GM23338 (cell line): ENCODE measurements around the gene VGLL4. TPM values are rescaled to one million over a fixed set of nuclear protein-coding genes. Genes with fewer than 3 reads are reported as not detected.

ENCODE experiments used
- ATAC-seq: fragments of 200-7000 bp; cut with Tn5 transposase; 3 replicates; pipeline ENCODE4 v1.9.1; 2020
- DNase-seq: peaks from one replicate; pipeline ENCODE4 v3.0.0-alpha.2; 2015; ENCODE audit warnings: low spot score
- H2AFZ ChIP-seq: fragments of 200-600 bp; sonication (generic); 2 replicates; pipeline ENCODE4 v1.8.0; 2016; ENCODE audit warnings: antibody characterized with exemption, mild to moderate bottlenecking, moderate library complexity
- H3F3A ChIP-seq: fragments of 200-600 bp; sonication (generic); replicated peaks from 2 replicates; pipeline ENCODE4 v1.8.0; 2017; ENCODE audit warnings: antibody characterized with exemption, mixed run types, low read depth
- H3K27ac ChIP-seq: fragments of 200-600 bp; sonication (generic); 2 replicates; pipeline ENCODE4 v1.6.1; 2016; ENCODE audit warnings: low read depth
- H3K27me3 ChIP-seq: fragments of 200-600 bp; sonication (generic); 2 replicates; pipeline ENCODE4 v1.8.0; 2016; ENCODE audit warnings: mild to moderate bottlenecking, mixed run types, moderate library complexity; ENCODE audit not compliant: insufficient read depth
- H3K36me3 ChIP-seq: fragments of 200-600 bp; sonication (generic); 2 replicates; pipeline ENCODE4 v1.8.0; 2016; ENCODE audit warnings: mild to moderate bottlenecking; ENCODE audit not compliant: insufficient read depth
- H3K4me1 ChIP-seq: fragments of 200-600 bp; sonication (generic); 2 replicates; pipeline ENCODE4 v1.8.0; 2016; ENCODE audit warnings: mild to moderate bottlenecking, moderate library complexity; ENCODE audit not compliant: insufficient read depth
- H3K4me2 ChIP-seq: fragments of 200-600 bp; sonication (generic); 2 replicates; pipeline ENCODE4 v1.7.1; 2017; ENCODE audit warnings: mixed run types
- H3K4me3 ChIP-seq: fragments of 200-600 bp; sonication (generic); 2 replicates; pipeline ENCODE4 v1.6.1; 2016; ENCODE audit warnings: mixed run types
- H3K79me2 ChIP-seq: fragments of 200-600 bp; sonication (generic); replicated peaks from 2 replicates; pipeline ENCODE4 v1.8.0; 2017; ENCODE audit warnings: mild to moderate bottlenecking; ENCODE audit not compliant: insufficient read depth
- H3K9me2 ChIP-seq: fragments of 200-600 bp; sonication (generic); 2 replicates; pipeline ENCODE4 v1.8.0; 2017; ENCODE audit not compliant: insufficient read depth
- H4K20me1 ChIP-seq: fragments of 200-600 bp; sonication (generic); replicated peaks from 2 replicates; pipeline ENCODE4 v1.8.0; 2017; ENCODE audit warnings: mild to moderate bottlenecking; ENCODE audit not compliant: insufficient read depth
- H3K27ac Mint-ChIP-seq: 2 replicates; pipeline ENCODE4 v1.8.0; 2020; ENCODE audit warnings: inconsistent platforms, mild to moderate bottlenecking, moderate library complexity, mixed read lengths
- H3K27me3 Mint-ChIP-seq: 3 replicates; pipeline ENCODE4 v1.8.0; 2022; ENCODE audit warnings: low read depth, mild to moderate bottlenecking, moderate library complexity, mixed read lengths, inconsistent platforms; ENCODE audit not compliant: insufficient read depth, poor library complexity
- H3K36me3 Mint-ChIP-seq: 3 replicates; pipeline ENCODE4 v1.8.0; 2021; ENCODE audit warnings: low read depth, mild to moderate bottlenecking, inconsistent platforms, moderate library complexity, mixed read lengths
- H3K4me1 Mint-ChIP-seq: 3 replicates; pipeline ENCODE4 v1.8.0; 2020; ENCODE audit warnings: mild to moderate bottlenecking, inconsistent platforms, mixed read lengths
- H3K4me3 Mint-ChIP-seq: 3 replicates; pipeline ENCODE4 v1.8.0; 2021; ENCODE audit warnings: moderate library complexity, mild to moderate bottlenecking, inconsistent platforms, mixed read lengths
- H3K9me3 Mint-ChIP-seq: 3 replicates; pipeline ENCODE4 v1.8.0; 2020; ENCODE audit warnings: moderate library complexity, mild to moderate bottlenecking, inconsistent platforms, mixed read lengths
- CREB1 ChIP-seq: fragments of 250-450 bp; sonication (Bioruptor Pico); IDR thresholded peaks from 2 replicates; pipeline ENCODE4 v1.5.0; 2020; ENCODE audit warnings: low read depth, mild to moderate bottlenecking, moderate library complexity
- EZH2 ChIP-seq: fragments of 200-600 bp; sonication (generic); IDR thresholded peaks from one replicate; pipeline ENCODE4 v1.8.0; 2017; ENCODE audit warnings: antibody characterized with exemption, mild to moderate bottlenecking, low read depth; ENCODE audit not compliant: unreplicated experiment
- EZH2phosphoT487 ChIP-seq: fragments of 200-600 bp; sonication (generic); IDR thresholded peaks from one replicate; pipeline ENCODE4 v1.8.1; 2018; ENCODE audit warnings: antibody characterized with exemption; ENCODE audit not compliant: unreplicated experiment
- JUNB ChIP-seq: IDR thresholded peaks from one replicate; pipeline ENCODE4 v1.6.1; 2016; ENCODE audit warnings: antibody characterized with exemption; ENCODE audit not compliant: unreplicated experiment
- NANOG ChIP-seq: IDR thresholded peaks from 2 replicates; pipeline ENCODE4 v1.6.1; 2016; ENCODE audit warnings: antibody characterized with exemption, borderline replicate concordance
- POLR2AphosphoS5 ChIP-seq: IDR thresholded peaks from 2 replicates; pipeline ENCODE4 v1.6.1; 2016; ENCODE audit warnings: antibody characterized with exemption, low read depth
- STAT1 ChIP-seq: IDR thresholded peaks from one replicate; pipeline ENCODE4 v1.6.1; 2016; ENCODE audit warnings: antibody characterized with exemption; ENCODE audit not compliant: unreplicated experiment
- ZNF331 ChIP-seq: fragments of 250-450 bp; sonication (Bioruptor Pico); IDR thresholded peaks from 2 replicates; pipeline ENCODE4 v1.5.0; 2020; ENCODE audit warnings: low read depth, mild to moderate bottlenecking, moderate library complexity
- polyA plus RNA-seq: library from polyadenylated mRNA; unstranded; fragments of >200 nt; fragmentation: Nextera tagmentation; extraction: Ambion mirVana; gene quantifications from 2 replicates; pipeline ENCODE4 v1.2.1, GENCODE V29; 2016
- total RNA-seq: library from RNA; depleted of rRNA; stranded (reverse); fragments of >200 nt; shearing (Covaris generic); gene quantifications from 2 replicates; pipeline ENCODE4 v1.2.3, GENCODE V29; 2014
- TF ChIP-seq, protein P1 (sequence below), 2 experiments: fragments of 200-600 bp in 1 of 2; sonication (generic) in 1 of 2; conservative IDR thresholded peaks; 2 replicates each; pipeline versions ENCODE4 v1.5.1 to v1.6.1; 2016 to 2017; ENCODE audit warnings: antibody characterized with exemption in 2 of 2, low read depth in 2 of 2, mild to moderate bottlenecking in 2 of 2, moderate library complexity in 1 of 2
- TF ChIP-seq, protein P2 (sequence below): IDR thresholded peaks from one replicate; pipeline ENCODE4 v1.6.1; 2018; ENCODE audit warnings: antibody characterized with exemption; ENCODE audit not compliant: unreplicated experiment
- TF ChIP-seq, protein P3 (sequence below): IDR thresholded peaks from 2 replicates; pipeline ENCODE4 v1.6.1; 2016; ENCODE audit warnings: antibody characterized with exemption
- TF ChIP-seq, protein P4 (sequence below): fragments of 250-450 bp; sonication (Bioruptor Pico); IDR thresholded peaks from 2 replicates; pipeline ENCODE4 v1.5.0; 2020; ENCODE audit warnings: mild to moderate bottlenecking, moderate library complexity

Gene VGLL4
- total and polyA plus RNA-seq, 2 experiments from 2014 or later: 20.8 to 45.9 TPM

DNA sequence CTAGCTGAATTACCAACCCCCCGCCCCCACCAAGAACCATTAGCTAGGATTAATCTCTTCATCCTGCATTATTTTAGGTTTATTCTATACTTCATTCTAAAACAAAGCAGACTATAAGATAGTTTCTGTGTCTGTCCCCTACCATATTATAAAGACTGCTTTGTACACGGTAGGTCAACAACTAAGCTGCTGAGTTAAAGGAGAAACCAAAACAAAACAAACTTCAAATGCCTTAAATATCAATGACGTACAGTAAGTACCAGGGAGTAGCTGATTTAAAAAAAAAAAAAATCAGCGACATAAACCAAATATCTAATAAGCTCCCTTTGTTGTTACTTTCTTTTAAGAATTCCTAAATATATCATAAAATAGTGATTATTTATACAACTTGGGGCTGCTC is 7.8 kb upstream of the VGLL4 start:
- Histone ChIP-seq H3K9me2 (no peaks in the 10 kb centered on the region), H3K36me3 (no peaks in the 10 kb centered on the region), H3K79me2 (peaks cover 7% of the 10 kb centered on the region; the same call in 1 of the 2 replicates), H4K20me1 (no peaks in the 10 kb centered on the region), H3K27me3 (no peaks in the 10 kb centered on the region), H3K4me2 (peak overlapping the region; percentile 1; the same call in 1 of the 2 replicates), H2AFZ (no peak overlapping the region), H3K4me1 (peaks cover 38% of the 10 kb centered on the region), H3K4me3 (no peak overlapping the region), H3K27ac (no peak overlapping the region), H3F3A (no peaks in the 10 kb centered on the region)
- no peak for TF ChIP-seq NANOG
- TF ChIP-seq, protein P1, sequence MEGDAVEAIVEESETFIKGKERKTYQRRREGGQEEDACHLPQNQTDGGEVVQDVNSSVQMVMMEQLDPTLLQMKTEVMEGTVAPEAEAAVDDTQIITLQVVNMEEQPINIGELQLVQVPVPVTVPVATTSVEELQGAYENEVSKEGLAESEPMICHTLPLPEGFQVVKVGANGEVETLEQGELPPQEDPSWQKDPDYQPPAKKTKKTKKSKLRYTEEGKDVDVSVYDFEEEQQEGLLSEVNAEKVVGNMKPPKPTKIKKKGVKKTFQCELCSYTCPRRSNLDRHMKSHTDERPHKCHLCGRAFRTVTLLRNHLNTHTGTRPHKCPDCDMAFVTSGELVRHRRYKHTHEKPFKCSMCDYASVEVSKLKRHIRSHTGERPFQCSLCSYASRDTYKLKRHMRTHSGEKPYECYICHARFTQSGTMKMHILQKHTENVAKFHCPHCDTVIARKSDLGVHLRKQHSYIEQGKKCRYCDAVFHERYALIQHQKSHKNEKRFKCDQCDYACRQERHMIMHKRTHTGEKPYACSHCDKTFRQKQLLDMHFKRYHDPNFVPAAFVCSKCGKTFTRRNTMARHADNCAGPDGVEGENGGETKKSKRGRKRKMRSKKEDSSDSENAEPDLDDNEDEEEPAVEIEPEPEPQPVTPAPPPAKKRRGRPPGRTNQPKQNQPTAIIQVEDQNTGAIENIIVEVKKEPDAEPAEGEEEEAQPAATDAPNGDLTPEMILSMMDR (conservative IDR thresholded peaks at IDR 0.05; ENCODE audit: low read depth in 2 of 2): no peak
- no peak for TF ChIP-seq EZH2phosphoT487
- no peak for TF ChIP-seq STAT1
- TF ChIP-seq CREB1 (CRISPR knock-in tag): no peak
- TF ChIP-seq, protein P2, sequence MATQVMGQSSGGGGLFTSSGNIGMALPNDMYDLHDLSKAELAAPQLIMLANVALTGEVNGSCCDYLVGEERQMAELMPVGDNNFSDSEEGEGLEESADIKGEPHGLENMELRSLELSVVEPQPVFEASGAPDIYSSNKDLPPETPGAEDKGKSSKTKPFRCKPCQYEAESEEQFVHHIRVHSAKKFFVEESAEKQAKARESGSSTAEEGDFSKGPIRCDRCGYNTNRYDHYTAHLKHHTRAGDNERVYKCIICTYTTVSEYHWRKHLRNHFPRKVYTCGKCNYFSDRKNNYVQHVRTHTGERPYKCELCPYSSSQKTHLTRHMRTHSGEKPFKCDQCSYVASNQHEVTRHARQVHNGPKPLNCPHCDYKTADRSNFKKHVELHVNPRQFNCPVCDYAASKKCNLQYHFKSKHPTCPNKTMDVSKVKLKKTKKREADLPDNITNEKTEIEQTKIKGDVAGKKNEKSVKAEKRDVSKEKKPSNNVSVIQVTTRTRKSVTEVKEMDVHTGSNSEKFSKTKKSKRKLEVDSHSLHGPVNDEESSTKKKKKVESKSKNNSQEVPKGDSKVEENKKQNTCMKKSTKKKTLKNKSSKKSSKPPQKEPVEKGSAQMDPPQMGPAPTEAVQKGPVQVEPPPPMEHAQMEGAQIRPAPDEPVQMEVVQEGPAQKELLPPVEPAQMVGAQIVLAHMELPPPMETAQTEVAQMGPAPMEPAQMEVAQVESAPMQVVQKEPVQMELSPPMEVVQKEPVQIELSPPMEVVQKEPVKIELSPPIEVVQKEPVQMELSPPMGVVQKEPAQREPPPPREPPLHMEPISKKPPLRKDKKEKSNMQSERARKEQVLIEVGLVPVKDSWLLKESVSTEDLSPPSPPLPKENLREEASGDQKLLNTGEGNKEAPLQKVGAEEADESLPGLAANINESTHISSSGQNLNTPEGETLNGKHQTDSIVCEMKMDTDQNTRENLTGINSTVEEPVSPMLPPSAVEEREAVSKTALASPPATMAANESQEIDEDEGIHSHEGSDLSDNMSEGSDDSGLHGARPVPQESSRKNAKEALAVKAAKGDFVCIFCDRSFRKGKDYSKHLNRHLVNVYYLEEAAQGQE: no peak
- TF ChIP-seq, protein P3, sequence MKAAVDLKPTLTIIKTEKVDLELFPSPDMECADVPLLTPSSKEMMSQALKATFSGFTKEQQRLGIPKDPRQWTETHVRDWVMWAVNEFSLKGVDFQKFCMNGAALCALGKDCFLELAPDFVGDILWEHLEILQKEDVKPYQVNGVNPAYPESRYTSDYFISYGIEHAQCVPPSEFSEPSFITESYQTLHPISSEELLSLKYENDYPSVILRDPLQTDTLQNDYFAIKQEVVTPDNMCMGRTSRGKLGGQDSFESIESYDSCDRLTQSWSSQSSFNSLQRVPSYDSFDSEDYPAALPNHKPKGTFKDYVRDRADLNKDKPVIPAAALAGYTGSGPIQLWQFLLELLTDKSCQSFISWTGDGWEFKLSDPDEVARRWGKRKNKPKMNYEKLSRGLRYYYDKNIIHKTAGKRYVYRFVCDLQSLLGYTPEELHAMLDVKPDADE: no peak
- TF ChIP-seq EZH2: no peak
- no peak for TF ChIP-seq JUNB
- no peak for TF ChIP-seq POLR2AphosphoS5
- TF ChIP-seq, protein P4, sequence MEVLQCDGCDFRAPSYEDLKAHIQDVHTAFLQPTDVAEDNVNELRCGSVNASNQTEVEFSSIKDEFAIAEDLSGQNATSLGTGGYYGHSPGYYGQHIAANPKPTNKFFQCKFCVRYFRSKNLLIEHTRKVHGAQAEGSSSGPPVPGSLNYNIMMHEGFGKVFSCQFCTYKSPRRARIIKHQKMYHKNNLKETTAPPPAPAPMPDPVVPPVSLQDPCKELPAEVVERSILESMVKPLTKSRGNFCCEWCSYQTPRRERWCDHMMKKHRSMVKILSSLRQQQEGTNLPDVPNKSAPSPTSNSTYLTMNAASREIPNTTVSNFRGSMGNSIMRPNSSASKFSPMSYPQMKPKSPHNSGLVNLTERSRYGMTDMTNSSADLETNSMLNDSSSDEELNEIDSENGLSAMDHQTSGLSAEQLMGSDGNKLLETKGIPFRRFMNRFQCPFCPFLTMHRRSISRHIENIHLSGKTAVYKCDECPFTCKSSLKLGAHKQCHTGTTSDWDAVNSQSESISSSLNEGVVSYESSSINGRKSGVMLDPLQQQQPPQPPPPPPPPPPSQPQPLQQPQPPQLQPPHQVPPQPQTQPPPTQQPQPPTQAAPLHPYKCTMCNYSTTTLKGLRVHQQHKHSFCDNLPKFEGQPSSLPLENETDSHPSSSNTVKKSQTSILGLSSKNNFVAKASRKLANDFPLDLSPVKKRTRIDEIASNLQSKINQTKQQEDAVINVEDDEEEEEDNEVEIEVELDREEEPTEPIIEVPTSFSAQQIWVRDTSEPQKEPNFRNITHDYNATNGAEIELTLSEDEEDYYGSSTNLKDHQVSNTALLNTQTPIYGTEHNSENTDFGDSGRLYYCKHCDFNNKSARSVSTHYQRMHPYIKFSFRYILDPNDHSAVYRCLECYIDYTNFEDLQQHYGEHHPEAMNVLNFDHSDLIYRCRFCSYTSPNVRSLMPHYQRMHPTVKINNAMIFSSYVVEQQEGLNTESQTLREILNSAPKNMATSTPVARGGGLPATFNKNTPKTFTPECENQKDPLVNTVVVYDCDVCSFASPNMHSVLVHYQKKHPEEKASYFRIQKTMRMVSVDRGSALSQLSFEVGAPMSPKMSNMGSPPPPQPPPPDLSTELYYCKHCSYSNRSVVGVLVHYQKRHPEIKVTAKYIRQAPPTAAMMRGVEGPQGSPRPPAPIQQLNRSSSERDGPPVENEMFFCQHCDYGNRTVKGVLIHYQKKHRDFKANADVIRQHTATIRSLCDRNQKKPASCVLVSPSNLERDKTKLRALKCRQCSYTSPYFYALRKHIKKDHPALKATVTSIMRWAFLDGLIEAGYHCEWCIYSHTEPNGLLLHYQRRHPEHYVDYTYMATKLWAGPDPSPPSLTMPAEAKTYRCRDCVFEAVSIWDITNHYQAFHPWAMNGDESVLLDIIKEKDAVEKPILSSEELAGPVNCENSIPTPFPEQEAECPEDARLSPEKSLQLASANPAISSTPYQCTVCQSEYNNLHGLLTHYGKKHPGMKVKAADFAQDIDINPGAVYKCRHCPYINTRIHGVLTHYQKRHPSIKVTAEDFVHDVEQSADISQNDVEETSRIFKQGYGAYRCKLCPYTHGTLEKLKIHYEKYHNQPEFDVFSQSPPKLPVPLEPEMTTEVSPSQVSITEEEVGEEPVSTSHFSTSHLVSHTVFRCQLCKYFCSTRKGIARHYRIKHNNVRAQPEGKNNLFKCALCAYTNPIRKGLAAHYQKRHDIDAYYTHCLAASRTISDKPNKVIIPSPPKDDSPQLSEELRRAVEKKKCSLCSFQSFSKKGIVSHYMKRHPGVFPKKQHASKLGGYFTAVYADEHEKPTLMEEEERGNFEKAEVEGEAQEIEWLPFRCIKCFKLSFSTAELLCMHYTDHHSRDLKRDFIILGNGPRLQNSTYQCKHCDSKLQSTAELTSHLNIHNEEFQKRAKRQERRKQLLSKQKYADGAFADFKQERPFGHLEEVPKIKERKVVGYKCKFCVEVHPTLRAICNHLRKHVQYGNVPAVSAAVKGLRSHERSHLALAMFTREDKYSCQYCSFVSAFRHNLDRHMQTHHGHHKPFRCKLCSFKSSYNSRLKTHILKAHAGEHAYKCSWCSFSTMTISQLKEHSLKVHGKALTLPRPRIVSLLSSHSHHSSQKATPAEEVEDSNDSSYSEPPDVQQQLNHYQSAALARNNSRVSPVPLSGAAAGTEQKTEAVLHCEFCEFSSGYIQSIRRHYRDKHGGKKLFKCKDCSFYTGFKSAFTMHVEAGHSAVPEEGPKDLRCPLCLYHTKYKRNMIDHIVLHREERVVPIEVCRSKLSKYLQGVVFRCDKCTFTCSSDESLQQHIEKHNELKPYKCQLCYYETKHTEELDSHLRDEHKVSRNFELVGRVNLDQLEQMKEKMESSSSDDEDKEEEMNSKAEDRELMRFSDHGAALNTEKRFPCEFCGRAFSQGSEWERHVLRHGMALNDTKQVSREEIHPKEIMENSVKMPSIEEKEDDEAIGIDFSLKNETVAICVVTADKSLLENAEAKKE (CRISPR knock-in tag): no peak
- no peak for TF ChIP-seq ZNF331
- H3K4me3 Mint-ChIP-seq: no peak overlapping the region
- H3K27me3 Mint-ChIP-seq: no peaks in the 10 kb centered on the region
- DNase-seq (no peak), ATAC-seq (no peak)
- H3K9me3 Mint-ChIP-seq: no peaks in the 10 kb centered on the region
- no peak overlapping the region for H3K27ac Mint-ChIP-seq
- H3K4me1 Mint-ChIP-seq: peaks cover 33% of the 10 kb centered on the region
- H3K36me3 Mint-ChIP-seq: no peaks in the 10 kb centered on the region
